BE2C (cell line): Measurements from ENCODE around the gene FYN. TPM values are rescaled to one million over a fixed set of nuclear protein-coding genes. Genes with fewer than 3 reads are reported as not detected.

Experiments
- DNase-seq: peaks from one replicate; pipeline ENCODE4 v3.0.0-alpha.2; 2020
- H3K27me3 ChIP-seq: fragments of 250-450 bp; sonication (Bioruptor Pico); 2 replicates; pipeline ENCODE4 v1.5.1; 2020; ENCODE audit warnings: mild to moderate bottlenecking
- H3K36me3 ChIP-seq: fragments of 250-450 bp; sonication (Bioruptor Pico); 2 replicates; pipeline ENCODE4 v1.5.1; 2020; ENCODE audit warnings: mild to moderate bottlenecking
- H3K4me1 ChIP-seq: fragments of 250-450 bp; sonication (Bioruptor Pico); 2 replicates; pipeline ENCODE4 v1.5.1; 2020
- H3K4me3 ChIP-seq: 2 replicates; pipeline ENCODE4 v1.5.1; 2011; ENCODE audit warnings: low read depth, low read length
- H3K9me3 ChIP-seq: fragments of 250-450 bp; sonication (Bioruptor Pico); 2 replicates; pipeline ENCODE4 v1.5.1; 2020
- polyA plus RNA-seq: library from polyadenylated mRNA; unstranded; fragments of >200 nt; gene quantifications from one replicate; pipeline ENCODE4 v1.2.1, GENCODE V29; 2012; ENCODE audit warnings: low read depth, missing spikeins; ENCODE audit not compliant: insufficient read length, insufficient read depth
- TF ChIP-seq, protein P1 (sequence below): IDR thresholded peaks from 2 replicates; pipeline ENCODE4 v1.5.1; 2012; ENCODE audit warnings: mild to moderate bottlenecking, low read depth, low read length

The FYN gene
- 221 TPM for polyA plus RNA-seq

GRCh38 chr6:111873178-111874024, at the start of gene FYN:
TSS of gene FYN (minus strand) at chr6:111873452. CDS start at chr6:111720051, 153,401 bp downstream.
- H3K4me1 ChIP-seq = peaks cover 9% of the 10 kb centered on the region
- H3K9me3 ChIP-seq = no peaks in the 10 kb centered on the region
- peak within 1 kb of the TSS; percentile 87 for H3K4me3 ChIP-seq
- DNase-seq = peak; percentile 99
- TF ChIP-seq, protein P1, sequence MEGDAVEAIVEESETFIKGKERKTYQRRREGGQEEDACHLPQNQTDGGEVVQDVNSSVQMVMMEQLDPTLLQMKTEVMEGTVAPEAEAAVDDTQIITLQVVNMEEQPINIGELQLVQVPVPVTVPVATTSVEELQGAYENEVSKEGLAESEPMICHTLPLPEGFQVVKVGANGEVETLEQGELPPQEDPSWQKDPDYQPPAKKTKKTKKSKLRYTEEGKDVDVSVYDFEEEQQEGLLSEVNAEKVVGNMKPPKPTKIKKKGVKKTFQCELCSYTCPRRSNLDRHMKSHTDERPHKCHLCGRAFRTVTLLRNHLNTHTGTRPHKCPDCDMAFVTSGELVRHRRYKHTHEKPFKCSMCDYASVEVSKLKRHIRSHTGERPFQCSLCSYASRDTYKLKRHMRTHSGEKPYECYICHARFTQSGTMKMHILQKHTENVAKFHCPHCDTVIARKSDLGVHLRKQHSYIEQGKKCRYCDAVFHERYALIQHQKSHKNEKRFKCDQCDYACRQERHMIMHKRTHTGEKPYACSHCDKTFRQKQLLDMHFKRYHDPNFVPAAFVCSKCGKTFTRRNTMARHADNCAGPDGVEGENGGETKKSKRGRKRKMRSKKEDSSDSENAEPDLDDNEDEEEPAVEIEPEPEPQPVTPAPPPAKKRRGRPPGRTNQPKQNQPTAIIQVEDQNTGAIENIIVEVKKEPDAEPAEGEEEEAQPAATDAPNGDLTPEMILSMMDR = peak; percentile 18; the same call in 1 of the 2 replicates
- no peaks in the 10 kb centered on the region for H3K27me3 ChIP-seq
- H3K36me3 ChIP-seq = no peaks in the 10 kb centered on the region; the same call in 1 of the 2 replicates

DNA sequence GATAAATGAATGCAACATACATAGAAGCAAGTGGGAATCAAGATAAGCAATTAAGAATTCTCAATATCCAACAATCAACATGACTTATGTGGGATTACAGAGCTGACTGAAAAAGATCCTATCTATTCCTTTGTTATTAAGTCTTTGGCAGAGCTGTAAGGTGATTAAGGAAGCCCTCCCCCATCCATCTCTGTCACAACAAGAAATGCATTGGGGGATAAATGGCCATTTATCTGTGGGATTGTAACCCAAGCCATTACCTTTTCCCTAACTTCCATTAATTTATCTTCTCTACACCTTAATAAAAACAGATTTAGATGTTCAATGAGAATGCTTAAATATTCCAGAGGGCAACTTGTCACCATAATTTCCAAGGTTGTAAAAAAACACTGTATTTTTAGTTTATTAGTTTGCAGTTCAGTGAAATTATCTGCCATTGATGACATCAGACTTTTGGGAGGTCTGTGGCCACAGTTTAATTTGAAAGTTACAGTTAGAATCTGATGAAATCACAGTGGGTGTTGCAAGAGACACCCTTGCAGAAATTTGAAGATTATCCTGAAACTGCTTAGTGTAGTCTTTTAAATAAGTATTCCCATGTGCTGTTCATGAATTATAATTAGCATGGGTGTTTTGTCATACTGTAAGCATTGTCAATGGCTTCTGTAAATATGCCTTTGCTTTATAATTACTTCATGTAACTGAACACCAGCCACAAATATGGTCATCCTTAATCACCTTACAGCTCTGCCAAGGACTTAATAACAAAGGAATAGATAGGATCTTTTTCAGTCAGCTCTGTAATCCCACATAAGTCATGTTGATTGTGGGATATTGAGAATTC, 49.4 kb upstream of the FYN start:
- Histone ChIP-seq H3K36me3 (no peaks in the 10 kb centered on the region), H3K4me3 (no peak overlapping the region), H3K4me1 (peaks cover 4% of the 10 kb centered on the region), H3K27me3 (no peaks in the 10 kb centered on the region), H3K9me3 (no peaks in the 10 kb centered on the region)
- TF ChIP-seq, protein P1 = no peak
- DNase-seq = no peak

DNA sequence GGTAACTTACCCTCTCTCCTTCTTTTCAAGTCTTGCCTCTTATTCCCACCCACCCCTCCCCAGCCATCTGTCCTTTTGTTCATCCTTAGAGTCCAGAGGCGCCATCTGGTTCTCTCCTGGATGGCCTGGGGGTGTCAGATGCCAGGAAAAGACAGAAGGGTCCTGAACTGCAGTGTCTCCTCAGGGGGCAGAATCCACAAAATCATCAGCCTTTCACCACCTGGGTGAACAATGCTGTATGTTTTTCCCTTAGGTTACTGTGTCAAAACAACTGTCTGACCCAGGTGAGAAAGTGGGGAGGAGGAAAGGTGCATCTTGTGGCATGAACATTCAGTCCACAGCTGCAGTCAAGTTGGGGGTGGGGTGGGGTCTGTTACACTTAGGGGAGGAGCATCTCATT, 47.9 kb upstream of the FYN start:
- Histone ChIP-seq H3K4me1 (peaks cover 4% of the 10 kb centered on the region), H3K9me3 (no peaks in the 10 kb centered on the region), H3K4me3 (no peak overlapping the region), H3K27me3 (no peaks in the 10 kb centered on the region), H3K36me3 (no peaks in the 10 kb centered on the region)
- TF ChIP-seq, protein P1 = no peak
- DNase-seq = no peak

GRCh38 chr6:111920578-111920977, 47.3 kb upstream of the FYN start:
- H3K4me1 ChIP-seq = peaks cover 4% of the 10 kb centered on the region
- TF ChIP-seq, protein P1 = no peak
- H3K36me3 ChIP-seq = no peaks in the 10 kb centered on the region
- no peak overlapping the region for H3K4me3 ChIP-seq
- no peaks in the 10 kb centered on the region for H3K27me3 ChIP-seq
- no peaks in the 10 kb centered on the region for H3K9me3 ChIP-seq
- no peak for DNase-seq

GRCh38 chr6:111918825-111919224, 45.6 kb upstream of the FYN start:
- H3K36me3 ChIP-seq = no peaks in the 10 kb centered on the region
- H3K27me3 ChIP-seq = no peaks in the 10 kb centered on the region
- peaks cover 4% of the 10 kb centered on the region for H3K4me1 ChIP-seq
- H3K9me3 ChIP-seq = no peaks in the 10 kb centered on the region
- H3K4me3 ChIP-seq = no peak overlapping the region
- DNase-seq = no peak
- TF ChIP-seq, protein P1 = no peak

DNA sequence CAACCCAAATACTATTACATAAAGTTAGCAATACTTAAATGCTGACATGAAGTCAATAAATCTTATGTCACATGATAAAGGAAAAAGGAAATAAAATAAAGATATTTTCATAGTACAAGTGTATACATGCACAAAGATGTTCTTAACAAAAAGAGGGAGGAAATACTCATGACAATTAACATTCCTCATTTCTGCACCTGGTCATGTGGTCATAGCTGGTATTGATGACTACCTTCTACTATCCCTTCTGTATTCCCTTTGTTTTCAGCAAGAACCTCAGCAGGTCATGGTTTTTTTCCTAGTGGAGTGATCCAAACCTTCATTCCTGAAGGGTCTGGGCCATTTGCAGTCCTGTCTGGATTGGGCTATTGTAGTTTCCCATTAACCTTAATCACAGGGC, 43.5 kb upstream of the FYN start:
- Histone ChIP-seq H3K27me3 (no peaks in the 10 kb centered on the region), H3K36me3 (no peaks in the 10 kb centered on the region), H3K4me1 (no peaks in the 10 kb centered on the region), H3K4me3 (no peak overlapping the region), H3K9me3 (no peaks in the 10 kb centered on the region)
- TF ChIP-seq, protein P1 = no peak
- no peak for DNase-seq
